WTC11 (cell line): ENCODE data around the gene PLP2. TPM values are rescaled to one million over a fixed set of nuclear protein-coding genes. Genes with fewer than 3 reads are reported as not detected.

Experiments used
- ATAC-seq: fragments of 200-7000 bp; cut with Tn5 transposase; 2 replicates; pipeline ENCODE4 v1.10.0; 2021; ENCODE audit warnings: mild to moderate bottlenecking, moderate library complexity
- CTCF ChIA-PET: fragments of 300-600 bp; sonication (Branson Sonifier 250); formaldehyde crosslinking; loops from one replicate; lab custom pipeline; 2021; ENCODE audit warnings: antibody characterized with exemption; lab: Charles Lee
- POLR2A ChIA-PET: fragments of 350-600 bp; sonication (Branson Sonifier 250); formaldehyde crosslinking; loops from one replicate; lab custom pipeline; 2021; ENCODE audit warnings: antibody characterized with exemption; lab: Charles Lee
- DNase-seq: peaks from one replicate; pipeline ENCODE4 v3.0.0; 2021; ENCODE audit warnings: low spot score
- H3K27ac Mint-ChIP-seq: 2 replicates; pipeline ENCODE4 v1.8.0; 2021; ENCODE audit warnings: mixed read lengths
- H3K27me3 Mint-ChIP-seq: 2 replicates; pipeline ENCODE4 v1.8.0; 2021; ENCODE audit warnings: low read depth, mild to moderate bottlenecking, moderate library complexity, mixed read lengths
- H3K36me3 Mint-ChIP-seq: 2 replicates; pipeline ENCODE4 v1.8.0; 2021; ENCODE audit warnings: mixed read lengths
- H3K4me1 Mint-ChIP-seq: 2 replicates; pipeline ENCODE4 v1.8.0; 2022; ENCODE audit warnings: mixed read lengths
- H3K4me3 Mint-ChIP-seq: 2 replicates; pipeline ENCODE4 v1.8.0; 2021; ENCODE audit warnings: mild to moderate bottlenecking, moderate library complexity, mixed read lengths
- H3K9me3 Mint-ChIP-seq: 2 replicates; pipeline ENCODE4 v1.8.0; 2021; ENCODE audit warnings: mixed read lengths
- ATF2 ChIP-seq: sonication (generic); formaldehyde crosslinking; IDR thresholded peaks from 2 replicates; pipeline ENCODE4 v1.8.1; 2022; ENCODE audit warnings: low read depth, missing genetic modification reagents, borderline replicate concordance
- ESRRA ChIP-seq: sonication (generic); formaldehyde crosslinking; IDR thresholded peaks from 2 replicates; pipeline ENCODE4 v1.8.1; 2022; ENCODE audit warnings: mild to moderate bottlenecking, missing genetic modification reagents, borderline replicate concordance
- FOXJ3 ChIP-seq: sonication (generic); formaldehyde crosslinking; IDR thresholded peaks from 2 replicates; pipeline ENCODE4 v1.9.0; 2021; ENCODE audit warnings: missing genetic modification reagents, mild to moderate bottlenecking, borderline replicate concordance
- JUN ChIP-seq: sonication (generic); formaldehyde crosslinking; IDR thresholded peaks from 2 replicates; pipeline ENCODE4 v1.8.0; 2023; ENCODE audit warnings: mild to moderate bottlenecking, missing genetic modification reagents
- MAX ChIP-seq: sonication (generic); formaldehyde crosslinking; IDR thresholded peaks from 2 replicates; pipeline ENCODE4 v1.8.0; 2022; ENCODE audit warnings: mild to moderate bottlenecking, missing genetic modification reagents
- MXD4 ChIP-seq: fragments of 250-450 bp; sonication (Bioruptor Pico); IDR thresholded peaks from 2 replicates; pipeline ENCODE4 v1.8.0; 2021; ENCODE audit warnings: mild to moderate bottlenecking, moderate library complexity, borderline replicate concordance
- NFE2L1 ChIP-seq: sonication (generic); formaldehyde crosslinking; IDR thresholded peaks from 2 replicates; pipeline ENCODE4 v1.8.1; 2023; ENCODE audit warnings: missing genetic modification reagents
- NR1H2 ChIP-seq: sonication (generic); formaldehyde crosslinking; IDR thresholded peaks from 2 replicates; pipeline ENCODE4 v1.9.0; 2021; ENCODE audit warnings: mild to moderate bottlenecking, moderate library complexity, missing genetic modification reagents
- OVOL2 ChIP-seq: fragments of 250-450 bp; sonication (Bioruptor Pico); IDR thresholded peaks from 2 replicates; pipeline ENCODE4 v1.9.0; 2021; ENCODE audit warnings: mild to moderate bottlenecking, borderline replicate concordance
- SMAD3 ChIP-seq: sonication (generic); formaldehyde crosslinking; IDR thresholded peaks from 2 replicates; pipeline ENCODE4 v1.8.0; 2022; ENCODE audit warnings: missing genetic modification reagents, mild to moderate bottlenecking, borderline replicate concordance
- SMAD4 ChIP-seq: sonication (generic); formaldehyde crosslinking; IDR thresholded peaks from 2 replicates; pipeline ENCODE4 v1.8.0; 2022; ENCODE audit warnings: mild to moderate bottlenecking, missing genetic modification reagents
- STAT6 ChIP-seq: sonication (generic); formaldehyde crosslinking; conservative IDR thresholded peaks from 2 replicates; pipeline ENCODE4 v1.8.1; 2023; ENCODE audit warnings: mild to moderate bottlenecking, low read depth, missing genetic modification reagents, moderate library complexity
- ZMAT4 ChIP-seq: fragments of 250-450 bp; sonication (Bioruptor Pico); IDR thresholded peaks from 2 replicates; pipeline ENCODE4 v1.9.0; 2021; ENCODE audit warnings: mild to moderate bottlenecking
- ZNF263 ChIP-seq: sonication (generic); formaldehyde crosslinking; IDR thresholded peaks from 2 replicates; pipeline ENCODE4 v1.8.1; 2022; ENCODE audit warnings: low read depth, mild to moderate bottlenecking, moderate library complexity, missing genetic modification reagents
- ZNF512 ChIP-seq: sonication (generic); formaldehyde crosslinking; IDR thresholded peaks from 2 replicates; pipeline ENCODE4 v1.8.1; 2022; ENCODE audit warnings: missing genetic modification reagents, borderline replicate concordance
- total RNA-seq: library from RNA; stranded (reverse); gene quantifications from 3 replicates; pipeline ENCODE4 v1.2.3, GENCODE V29; 2021
- TF ChIP-seq, protein P1 (sequence below): sonication (generic); formaldehyde crosslinking; IDR thresholded peaks from 2 replicates; pipeline ENCODE4 v1.8.1; 2023; ENCODE audit warnings: mild to moderate bottlenecking, missing genetic modification reagents, moderate library complexity
- TF ChIP-seq, protein P2 (sequence below): sonication (generic); formaldehyde crosslinking; IDR thresholded peaks from 2 replicates; pipeline ENCODE4 v1.8.0; 2023; ENCODE audit warnings: missing genetic modification reagents, mild to moderate bottlenecking, borderline replicate concordance
- TF ChIP-seq, protein P3 (sequence below): sonication (generic); formaldehyde crosslinking; IDR thresholded peaks from 2 replicates; pipeline ENCODE4 v1.8.1; 2023; ENCODE audit warnings: mild to moderate bottlenecking, missing genetic modification reagents

PLP2 gene
- total RNA-seq, 1 experiment from 2014 or later, result 12.4 TPM

DNA sequence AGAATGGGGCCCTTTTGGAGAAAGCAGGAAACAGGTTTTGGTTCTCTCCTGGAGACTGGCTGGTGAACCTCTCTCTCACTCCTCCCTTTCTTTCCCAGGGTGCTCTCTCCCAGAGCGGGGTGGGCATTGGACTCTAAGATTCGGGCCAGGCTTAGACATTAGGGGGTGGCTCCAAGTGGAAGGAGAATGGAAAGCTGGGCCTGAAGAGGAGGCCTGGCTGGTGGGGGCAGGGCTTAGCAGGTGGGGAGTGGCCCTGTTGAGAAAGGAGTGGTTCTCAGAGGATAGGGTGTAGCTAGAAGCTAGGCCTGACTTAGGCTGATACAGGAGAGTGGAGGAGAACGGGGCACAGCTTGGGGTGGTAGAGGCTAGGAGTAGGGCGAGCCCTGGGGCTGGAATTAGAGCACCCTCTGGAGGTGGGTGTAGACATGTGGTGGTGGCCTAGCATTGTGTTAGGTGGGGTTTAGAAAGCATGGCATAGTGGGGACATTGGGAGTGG is 5.7 kb downstream of the PLP2 start (continued):
- TF ChIP-seq ATF2, result no peak
- TF ChIP-seq, protein P1, sequence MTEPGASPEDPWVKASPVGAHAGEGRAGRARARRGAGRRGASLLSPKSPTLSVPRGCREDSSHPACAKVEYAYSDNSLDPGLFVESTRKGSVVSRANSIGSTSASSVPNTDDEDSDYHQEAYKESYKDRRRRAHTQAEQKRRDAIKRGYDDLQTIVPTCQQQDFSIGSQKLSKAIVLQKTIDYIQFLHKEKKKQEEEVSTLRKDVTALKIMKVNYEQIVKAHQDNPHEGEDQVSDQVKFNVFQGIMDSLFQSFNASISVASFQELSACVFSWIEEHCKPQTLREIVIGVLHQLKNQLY, result no peak
- no peak for TF ChIP-seq STAT6
- TF ChIP-seq ZMAT4 (CRISPR knock-in tag), result no peak

DNA sequence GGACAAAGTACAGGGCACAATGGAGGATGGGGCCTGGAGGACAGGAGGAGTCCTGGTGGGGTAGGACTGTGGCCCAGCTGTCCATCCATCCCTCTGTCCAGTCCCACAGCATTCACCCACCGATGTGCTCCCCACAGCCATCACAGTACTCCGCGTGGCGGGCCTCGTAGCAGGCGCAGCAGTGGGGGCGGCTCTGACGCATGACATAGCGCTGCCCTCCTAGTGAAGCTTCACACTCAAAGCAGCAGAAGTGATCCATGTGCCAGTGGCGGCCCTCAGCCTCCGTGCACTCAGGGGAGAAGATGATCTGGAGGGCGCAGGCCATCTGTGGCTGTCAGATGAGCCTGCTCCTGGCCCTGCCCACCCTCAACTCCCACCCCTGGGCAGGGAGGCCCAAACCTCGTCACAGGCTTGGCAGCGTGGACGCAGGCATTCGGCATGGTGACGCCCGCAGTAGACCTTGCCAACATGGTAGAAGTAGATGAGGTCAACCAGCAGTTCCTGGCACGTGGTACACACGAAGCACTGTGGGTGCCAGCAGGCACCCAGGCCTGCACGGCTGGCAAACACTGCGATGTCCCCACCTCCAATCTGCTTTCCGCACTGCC is 6.3 kb downstream of the PLP2 start:
- no peaks in the 10 kb centered on the region for H3K9me3 Mint-ChIP-seq
- H3K27me3 Mint-ChIP-seq, result peaks cover 4% of the 10 kb centered on the region
- ChIA-PET CTCF (interaction anchor here (0.9 to 1.2 kb wide), 2 partner anchors 11 to 22 kb away, joined by 3 to 6 read pairs; no protein-coding TSS in a partner anchor), POLR2A (interaction anchor here (0.6 kb wide), 1 partner anchor 50 kb away, joined by 3 read pairs; no protein-coding TSS in a partner anchor)
- peaks cover 13% of the 10 kb centered on the region for H3K4me1 Mint-ChIP-seq
- H3K4me3 Mint-ChIP-seq, result no peak overlapping the region
- DNase-seq (no peak), ATAC-seq (no peak)
- H3K27ac Mint-ChIP-seq, result no peak overlapping the region
- H3K36me3 Mint-ChIP-seq, result peaks cover 36% of the 10 kb centered on the region
- TF ChIP-seq JUN (CRISPR knock-in tag), result no peak
- no peak for TF ChIP-seq STAT6
- TF ChIP-seq ESRRA (CRISPR knock-in tag), result no peak
- no peak for TF ChIP-seq SMAD3 (CRISPR knock-in tag)
- no peak for TF ChIP-seq NR1H2 (CRISPR knock-in tag)
- TF ChIP-seq MAX, result no peak
- TF ChIP-seq, protein P2, sequence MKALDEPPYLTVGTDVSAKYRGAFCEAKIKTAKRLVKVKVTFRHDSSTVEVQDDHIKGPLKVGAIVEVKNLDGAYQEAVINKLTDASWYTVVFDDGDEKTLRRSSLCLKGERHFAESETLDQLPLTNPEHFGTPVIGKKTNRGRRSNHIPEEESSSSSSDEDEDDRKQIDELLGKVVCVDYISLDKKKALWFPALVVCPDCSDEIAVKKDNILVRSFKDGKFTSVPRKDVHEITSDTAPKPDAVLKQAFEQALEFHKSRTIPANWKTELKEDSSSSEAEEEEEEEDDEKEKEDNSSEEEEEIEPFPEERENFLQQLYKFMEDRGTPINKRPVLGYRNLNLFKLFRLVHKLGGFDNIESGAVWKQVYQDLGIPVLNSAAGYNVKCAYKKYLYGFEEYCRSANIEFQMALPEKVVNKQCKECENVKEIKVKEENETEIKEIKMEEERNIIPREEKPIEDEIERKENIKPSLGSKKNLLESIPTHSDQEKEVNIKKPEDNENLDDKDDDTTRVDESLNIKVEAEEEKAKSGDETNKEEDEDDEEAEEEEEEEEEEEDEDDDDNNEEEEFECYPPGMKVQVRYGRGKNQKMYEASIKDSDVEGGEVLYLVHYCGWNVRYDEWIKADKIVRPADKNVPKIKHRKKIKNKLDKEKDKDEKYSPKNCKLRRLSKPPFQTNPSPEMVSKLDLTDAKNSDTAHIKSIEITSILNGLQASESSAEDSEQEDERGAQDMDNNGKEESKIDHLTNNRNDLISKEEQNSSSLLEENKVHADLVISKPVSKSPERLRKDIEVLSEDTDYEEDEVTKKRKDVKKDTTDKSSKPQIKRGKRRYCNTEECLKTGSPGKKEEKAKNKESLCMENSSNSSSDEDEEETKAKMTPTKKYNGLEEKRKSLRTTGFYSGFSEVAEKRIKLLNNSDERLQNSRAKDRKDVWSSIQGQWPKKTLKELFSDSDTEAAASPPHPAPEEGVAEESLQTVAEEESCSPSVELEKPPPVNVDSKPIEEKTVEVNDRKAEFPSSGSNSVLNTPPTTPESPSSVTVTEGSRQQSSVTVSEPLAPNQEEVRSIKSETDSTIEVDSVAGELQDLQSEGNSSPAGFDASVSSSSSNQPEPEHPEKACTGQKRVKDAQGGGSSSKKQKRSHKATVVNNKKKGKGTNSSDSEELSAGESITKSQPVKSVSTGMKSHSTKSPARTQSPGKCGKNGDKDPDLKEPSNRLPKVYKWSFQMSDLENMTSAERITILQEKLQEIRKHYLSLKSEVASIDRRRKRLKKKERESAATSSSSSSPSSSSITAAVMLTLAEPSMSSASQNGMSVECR (CRISPR knock-in tag), result no peak
- no peak for TF ChIP-seq MXD4 (CRISPR knock-in tag)
- no peak for TF ChIP-seq ZNF512
- TF ChIP-seq OVOL2 (CRISPR knock-in tag), result no peak
- no peak for TF ChIP-seq FOXJ3 (CRISPR knock-in tag)
- TF ChIP-seq SMAD4, result no peak
- no peak for TF ChIP-seq NFE2L1 (CRISPR knock-in tag)
- TF ChIP-seq, protein P3, sequence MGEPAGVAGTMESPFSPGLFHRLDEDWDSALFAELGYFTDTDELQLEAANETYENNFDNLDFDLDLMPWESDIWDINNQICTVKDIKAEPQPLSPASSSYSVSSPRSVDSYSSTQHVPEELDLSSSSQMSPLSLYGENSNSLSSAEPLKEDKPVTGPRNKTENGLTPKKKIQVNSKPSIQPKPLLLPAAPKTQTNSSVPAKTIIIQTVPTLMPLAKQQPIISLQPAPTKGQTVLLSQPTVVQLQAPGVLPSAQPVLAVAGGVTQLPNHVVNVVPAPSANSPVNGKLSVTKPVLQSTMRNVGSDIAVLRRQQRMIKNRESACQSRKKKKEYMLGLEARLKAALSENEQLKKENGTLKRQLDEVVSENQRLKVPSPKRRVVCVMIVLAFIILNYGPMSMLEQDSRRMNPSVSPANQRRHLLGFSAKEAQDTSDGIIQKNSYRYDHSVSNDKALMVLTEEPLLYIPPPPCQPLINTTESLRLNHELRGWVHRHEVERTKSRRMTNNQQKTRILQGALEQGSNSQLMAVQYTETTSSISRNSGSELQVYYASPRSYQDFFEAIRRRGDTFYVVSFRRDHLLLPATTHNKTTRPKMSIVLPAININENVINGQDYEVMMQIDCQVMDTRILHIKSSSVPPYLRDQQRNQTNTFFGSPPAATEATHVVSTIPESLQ (CRISPR knock-in tag), result no peak
- no peak for TF ChIP-seq ZNF263 (CRISPR knock-in tag)
